VCaP (cell line): ENCODE data around the gene KIN.

Experiments used
- H3K27ac ChIP-seq: fragments of 450-650 bp; 2 replicates; pipeline ENCODE4 v1.5.1; 2017
- CTCF ChIP-seq: fragments of 450-650 bp; conservative IDR thresholded peaks from 2 replicates; pipeline ENCODE4 v1.5.1; 2017; ENCODE audit warnings: mild to moderate bottlenecking, moderate library complexity

The KIN gene

GRCh38 chr10:7810443-7810842, 22.6 kb upstream of the KIN start:
- TF ChIP-seq CTCF, result no peak
- no peak overlapping the region for H3K27ac ChIP-seq

GRCh38 chr10:7808686-7809267, 21.0 kb upstream of the KIN start:
- TF ChIP-seq CTCF, result no peak
- H3K27ac ChIP-seq, result no peak overlapping the region

- no peak overlapping the region for H3K27ac ChIP-seq
- no peak for TF ChIP-seq CTCF
Measured at GRCh38 chr10:7804741-7805140, 16.9 kb upstream of the KIN start.

DNA sequence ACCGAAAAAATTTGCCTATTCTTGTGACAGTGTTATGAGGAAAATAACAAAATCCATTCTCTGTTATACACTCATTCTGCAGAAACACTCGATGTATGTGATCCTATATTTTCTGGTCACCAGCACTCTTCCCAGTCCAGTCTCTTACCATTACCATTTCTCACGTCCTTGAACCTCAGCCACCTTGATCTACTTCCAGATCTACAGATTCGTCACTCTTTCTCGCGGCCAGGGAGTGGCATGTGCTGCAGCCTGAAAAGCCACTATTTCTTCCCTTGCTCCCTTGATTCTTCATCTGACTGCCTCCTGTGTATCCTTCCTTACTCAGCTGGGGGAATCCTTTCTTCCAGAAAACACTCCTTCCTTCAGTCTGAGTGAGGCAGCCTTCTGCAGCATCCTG, 16.4 kb upstream of the KIN start:
- H3K27ac ChIP-seq, result no peak overlapping the region

DNA sequence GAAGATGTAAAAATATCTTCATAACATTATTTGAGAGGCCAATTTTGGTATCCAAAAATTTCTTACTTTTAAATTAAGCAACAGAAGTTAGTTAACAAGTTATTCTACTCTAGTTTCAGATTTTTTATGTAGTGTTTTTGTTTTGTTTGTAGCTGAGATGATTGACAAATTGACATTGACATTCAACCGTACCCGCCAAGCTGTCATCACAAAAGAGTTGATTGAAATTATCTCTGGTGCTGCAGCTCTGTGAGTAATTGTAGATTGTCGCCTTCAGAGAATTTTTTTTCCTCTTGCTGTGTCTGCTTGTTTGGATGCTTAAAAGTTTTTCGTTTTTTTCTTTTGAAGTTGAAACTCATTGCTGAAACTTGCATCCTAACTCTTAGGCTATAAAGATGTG, 14.8 kb upstream of the KIN start:
- H3K27ac ChIP-seq, result no peak overlapping the region
- TF ChIP-seq CTCF, result no peak

More for the DNA sequence above, 16.4 kb upstream of the KIN start:
- TF ChIP-seq CTCF, result no peak

DNA sequence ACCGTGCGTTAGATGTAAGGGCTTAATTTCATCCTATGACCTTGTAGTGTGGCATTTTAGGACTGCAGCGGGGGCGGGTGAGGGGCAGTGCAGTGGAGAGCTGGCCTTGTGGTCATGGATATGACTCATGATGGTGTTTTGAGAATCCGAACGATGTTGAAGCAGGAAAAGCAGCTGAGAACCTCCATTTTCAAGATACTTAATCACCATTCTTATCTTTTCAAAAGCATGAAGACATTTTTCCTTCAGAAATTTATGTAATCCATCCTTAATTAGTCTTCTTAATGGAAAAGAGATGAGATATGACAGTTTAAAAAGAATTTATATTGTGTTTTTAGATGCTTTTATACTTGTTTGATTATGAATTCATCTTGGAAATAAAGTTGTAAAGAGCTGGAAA, 9.8 kb upstream of the KIN start:
- H3K27ac ChIP-seq, result no peak overlapping the region
- TF ChIP-seq CTCF, result no peak

GRCh38 chr10:7795605-7796004, 7.8 kb upstream of the KIN start:
- no peak overlapping the region for H3K27ac ChIP-seq

More at GRCh38 chr10:7795605-7796004, 7.8 kb upstream of the KIN start:
- TF ChIP-seq CTCF, result no peak
